ENCODE measurements around the gene DUSP5.

DUSP5 gene

GRCh38 chr10:110548002-110548401 is 50.3 kb downstream of the DUSP5 start:
- DNase-seq: no peak

- no peak for DNase-seq
Observed at GRCh38 chr10:110549211-110549610, 51.5 kb downstream of the DUSP5 start.

- DNase-seq: no peak
Observed at GRCh38 chr10:110553905-110554304, 56.2 kb downstream of the DUSP5 start.

- DNase-seq: no peak
Observed at GRCh38 chr10:110556296-110556695, 58.6 kb downstream of the DUSP5 start.

- DNase-seq: peak; percentile 64
Observed at GRCh38 chr10:110556969-110557601, 59.4 kb downstream of the DUSP5 start.

GRCh38 chr10:110558041-110558440 is 60.3 kb downstream of the DUSP5 start:
- DNase-seq: no peak

- no peak for DNase-seq
Observed at GRCh38 chr10:110560012-110560411, 62.3 kb downstream of the DUSP5 start.

Data from stimulated activated CD4-positive, alpha-beta T cell treated with anti-CD3 and anti-CD28 coated beads, Interleukin-4, amount 100 ng/mL, for 1 hour (primary cell).